Left renal pelvis (tissue), 4 donors: ENCODE data around the gene ZYG11B. TPM values are rescaled to one million over a fixed set of nuclear protein-coding genes. Genes with fewer than 3 reads are reported as not detected.
A peak's percentile ranks its signal among the peaks of the same experiment; 100 is the strongest.
"Not testable (repeated sequence)": the region's sequence is repeated elsewhere in the genome, so short reads cannot be mapped to it uniquely, and the experiment has no call there.

Experiments
- DNase-seq, 4 donors: peaks; one replicate each; pipeline ENCODE4 v3.0.0-alpha.2; 2013; ENCODE audit warnings: low read depth in 4 of 4, low spot score in 3 of 4
- polyA plus RNA-seq, 4 donors: library from polyadenylated mRNA; unstranded; fragments of 120-200 nt; gene quantifications; one replicate each; pipeline ENCODE4 v1.2.1, GENCODE V29; 2013; ENCODE audit not compliant: insufficient read length in 4 of 4

Gene ZYG11B
- polyA plus RNA-seq, 4 donors = 25.8 to 30.7 (median 28.1) TPM

- DNase-seq = peak; percentile 21 to 40 (median 37)
Observed at GRCh38 chr1:52751589-52752483, 25.6 kb downstream of the ZYG11B start.

GRCh38 chr1:52752484-52752826 is 26.2 kb downstream of the ZYG11B start:
- DNase-seq = no peak

- DNase-seq = no peak
Observed at GRCh38 chr1:52753169-52753568, 26.9 kb downstream of the ZYG11B start.

GRCh38 chr1:52756020-52756419 is 29.8 kb downstream of the ZYG11B start:
- no peak for DNase-seq

- DNase-seq = no peak
Observed at GRCh38 chr1:52759908-52760307, 33.7 kb downstream of the ZYG11B start.

GRCh38 chr1:52767596-52768280 is 41.5 kb downstream of the ZYG11B start:
- no peak for DNase-seq

GRCh38 chr1:52769346-52770033 is 43.2 kb downstream of the ZYG11B start:
- no peak for DNase-seq

GRCh38 chr1:52771384-52771783 is 45.1 kb downstream of the ZYG11B start:
- DNase-seq = no peak

- no peak for DNase-seq
Observed at GRCh38 chr1:52786148-52786547, 59.9 kb downstream of the ZYG11B start.

- DNase-seq = not testable (repeated sequence)
Observed at GRCh38 chr1:52790429-52790828, 64.2 kb downstream of the ZYG11B start.

GRCh38 chr1:52792036-52792435 is 65.8 kb downstream of the ZYG11B start:
- DNase-seq = no peak

GRCh38 chr1:52793717-52794116 is 67.5 kb downstream of the ZYG11B start:
- DNase-seq = not testable (repeated sequence)

GRCh38 chr1:52795464-52795863 is 69.2 kb downstream of the ZYG11B start:
- no peak for DNase-seq

GRCh38 chr1:52798331-52798730 is 72.1 kb downstream of the ZYG11B start:
- no peak for DNase-seq

GRCh38 chr1:52801011-52801410 is 74.8 kb downstream of the ZYG11B start:
- no peak for DNase-seq

GRCh38 chr1:52804083-52804482 is 77.8 kb downstream of the ZYG11B start:
- DNase-seq = not testable (repeated sequence)

- no peak for DNase-seq
Observed at GRCh38 chr1:52814465-52814864, 88.2 kb downstream of the ZYG11B start.

- DNase-seq = not testable (repeated sequence)
Observed at GRCh38 chr1:52820830-52821229, 94.6 kb downstream of the ZYG11B start.

- no peak for DNase-seq
Observed at GRCh38 chr1:52825868-52826267, 99.6 kb downstream of the ZYG11B start.

- no peak for DNase-seq
Observed at GRCh38 chr1:52834798-52835197, 108.5 kb downstream of the ZYG11B start.

GRCh38 chr1:52836035-52836434 is 109.8 kb downstream of the ZYG11B start:
- no peak for DNase-seq
